ENCODE measurements around the gene RABL6. TPM values are rescaled to one million over a fixed set of nuclear protein-coding genes. Genes with fewer than 3 reads are reported as not detected.

The RABL6 gene
- total RNA-seq, 1 donor from 2014 or later, result 69.4 TPM

DNA sequence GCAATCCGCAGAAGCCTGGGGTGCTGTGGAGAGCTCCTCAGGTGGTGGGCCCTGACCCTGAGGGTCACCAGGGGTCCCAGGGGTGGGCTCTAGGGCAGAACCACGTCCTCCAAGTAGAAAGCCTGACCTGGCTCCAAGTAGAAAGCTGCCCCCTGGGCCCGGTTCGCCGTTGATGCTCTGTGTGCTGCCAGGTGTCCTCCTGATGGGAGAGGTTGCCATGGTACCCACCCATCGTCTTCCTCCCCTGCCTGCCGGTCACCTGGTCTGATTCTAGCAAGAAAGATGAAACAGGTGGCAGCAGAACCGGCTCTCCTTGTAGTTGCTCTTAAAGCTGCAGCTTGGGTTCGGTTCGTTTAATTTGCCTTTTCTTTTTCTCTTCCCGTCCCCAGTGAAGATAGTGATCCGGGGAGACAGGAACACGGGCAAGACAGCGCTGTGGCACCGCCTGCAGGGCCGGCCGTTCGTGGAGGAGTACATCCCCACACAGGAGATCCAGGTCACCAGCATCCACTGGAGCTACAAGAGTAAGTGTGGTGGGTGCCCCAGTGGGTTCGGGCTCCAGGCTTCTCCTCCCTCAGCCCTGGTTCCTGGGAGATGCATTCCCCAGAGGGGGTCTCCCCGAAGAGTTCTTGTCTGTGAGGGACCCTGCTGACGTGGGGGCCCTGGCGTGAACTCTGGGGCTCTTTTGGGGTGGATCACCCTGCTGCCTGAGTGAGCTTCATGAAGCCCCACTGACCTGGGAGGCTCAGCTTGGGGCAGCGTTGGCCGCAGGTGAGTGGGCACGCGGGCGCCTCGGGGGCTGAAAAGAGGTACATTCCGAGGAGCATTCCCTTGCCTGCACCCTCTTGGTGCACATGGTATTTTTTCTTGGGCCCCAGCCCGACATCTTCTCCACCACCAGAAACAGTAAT lies 15.6 kb downstream of the RABL6 start:
- Mint-ChIP-seq H3K9me3 (ENCODE audit: unreplicated experiment) (no peaks in the 10 kb centered on the region), H3K4me1 (ENCODE audit: low read depth, unreplicated experiment) (no peaks in the 10 kb centered on the region), H3K27me3 (ENCODE audit: low read depth, unreplicated experiment) (no peaks in the 10 kb centered on the region), H3K36me3 (ENCODE audit: low read depth, unreplicated experiment) (peaks cover 5% of the 10 kb centered on the region), H3K4me3 (ENCODE audit: unreplicated experiment) (no peak overlapping the region), H3K27ac (ENCODE audit: unreplicated experiment) (no peak overlapping the region)
- no peak overlapping the region for H3K4me2 ChIP-seq (ENCODE audit: low read length)
- H3K9ac ChIP-seq (ENCODE audit: low read length), result no peak overlapping the region
- no peaks in the 10 kb centered on the region for H3K27me3 ChIP-seq (ENCODE audit: insufficient read depth, low read length)
- peaks cover 12% of the 10 kb centered on the region for H3K4me1 ChIP-seq (ENCODE audit: insufficient read depth, low read length)
- H3K36me3 ChIP-seq (ENCODE audit: insufficient read depth, low read length), result peaks cover 4% of the 10 kb centered on the region
- no peak overlapping the region for H3K27ac ChIP-seq (ENCODE audit: low read depth, low read length)
- H2AFZ ChIP-seq (ENCODE audit: low read depth, low read length), result no peak overlapping the region
- DNase-seq (ENCODE audit: low read depth), result no peak
- H3K9me3 ChIP-seq (ENCODE audit: insufficient read depth, low read depth, low read length), result no peaks in the 10 kb centered on the region
- no peak overlapping the region for H3K4me3 ChIP-seq (ENCODE audit: insufficient read depth, low read depth, low read length)
- H4K20me1 ChIP-seq (ENCODE audit: insufficient read depth, low read length), result peaks cover 39% of the 10 kb centered on the region
- FAIRE-seq, result no peak
- peaks cover 40% of the 10 kb centered on the region for H3K79me2 ChIP-seq (ENCODE audit: insufficient read depth, low read length)
- TF ChIP-seq, protein P1, sequence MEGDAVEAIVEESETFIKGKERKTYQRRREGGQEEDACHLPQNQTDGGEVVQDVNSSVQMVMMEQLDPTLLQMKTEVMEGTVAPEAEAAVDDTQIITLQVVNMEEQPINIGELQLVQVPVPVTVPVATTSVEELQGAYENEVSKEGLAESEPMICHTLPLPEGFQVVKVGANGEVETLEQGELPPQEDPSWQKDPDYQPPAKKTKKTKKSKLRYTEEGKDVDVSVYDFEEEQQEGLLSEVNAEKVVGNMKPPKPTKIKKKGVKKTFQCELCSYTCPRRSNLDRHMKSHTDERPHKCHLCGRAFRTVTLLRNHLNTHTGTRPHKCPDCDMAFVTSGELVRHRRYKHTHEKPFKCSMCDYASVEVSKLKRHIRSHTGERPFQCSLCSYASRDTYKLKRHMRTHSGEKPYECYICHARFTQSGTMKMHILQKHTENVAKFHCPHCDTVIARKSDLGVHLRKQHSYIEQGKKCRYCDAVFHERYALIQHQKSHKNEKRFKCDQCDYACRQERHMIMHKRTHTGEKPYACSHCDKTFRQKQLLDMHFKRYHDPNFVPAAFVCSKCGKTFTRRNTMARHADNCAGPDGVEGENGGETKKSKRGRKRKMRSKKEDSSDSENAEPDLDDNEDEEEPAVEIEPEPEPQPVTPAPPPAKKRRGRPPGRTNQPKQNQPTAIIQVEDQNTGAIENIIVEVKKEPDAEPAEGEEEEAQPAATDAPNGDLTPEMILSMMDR (IDR thresholded peaks at IDR 0.05; ENCODE audit: insufficient read depth, low read depth, low read length), result no peak
- TF ChIP-seq EZH2 (IDR thresholded peaks at IDR 0.05; ENCODE audit: insufficient read depth, low read length), result no peak

DNA sequence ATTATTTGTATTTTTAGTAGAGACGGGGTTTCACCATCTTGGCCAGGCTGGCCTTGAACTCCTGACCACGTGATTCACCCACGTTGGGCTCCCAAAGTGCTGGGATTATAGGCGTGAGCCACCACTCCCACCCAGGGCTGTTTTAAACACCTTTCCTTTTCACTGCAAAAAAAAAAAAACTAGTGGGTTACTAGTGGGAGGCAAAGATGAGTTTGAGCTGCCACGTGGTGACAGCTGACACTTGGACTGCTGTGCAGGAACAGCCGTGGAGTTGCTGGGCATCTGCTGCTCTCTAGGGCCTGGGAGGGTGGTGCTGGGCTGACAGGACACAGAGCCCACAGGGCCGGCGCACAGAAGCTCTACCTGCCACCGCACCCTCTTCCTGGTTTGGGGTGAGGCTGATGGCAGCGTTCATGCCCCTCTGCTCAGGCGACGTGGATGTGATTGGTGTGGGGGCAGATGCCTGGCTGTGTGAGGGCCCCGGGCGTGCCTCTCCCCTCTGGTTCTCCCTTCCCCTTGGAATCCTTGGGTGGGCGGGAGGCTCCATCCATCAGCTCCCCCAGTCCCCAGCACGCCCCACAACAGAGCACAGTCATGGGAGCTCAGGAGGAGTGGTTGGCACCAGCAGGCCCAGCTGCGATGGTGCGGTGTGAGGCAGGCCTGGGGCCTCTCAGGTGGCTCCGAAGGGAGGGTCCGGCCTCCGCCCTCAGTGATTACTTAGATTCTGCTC lies 16.9 kb downstream of the RABL6 start:
- Histone ChIP-seq H4K20me1 (ENCODE audit: insufficient read depth, low read length) (peaks cover 34% of the 10 kb centered on the region), H3K79me2 (ENCODE audit: insufficient read depth, low read length) (peaks cover 34% of the 10 kb centered on the region), H3K27ac (ENCODE audit: low read depth, low read length) (no peak overlapping the region), H3K9ac (ENCODE audit: low read length) (no peak overlapping the region), H2AFZ (ENCODE audit: low read depth, low read length) (no peak overlapping the region), H3K4me2 (ENCODE audit: low read length) (no peak overlapping the region), H3K4me3 (ENCODE audit: insufficient read depth, low read depth, low read length) (no peak overlapping the region), H3K4me1 (ENCODE audit: insufficient read depth, low read length) (peaks cover 12% of the 10 kb centered on the region), H3K9me3 (ENCODE audit: insufficient read depth, low read depth, low read length) (no peaks in the 10 kb centered on the region), H3K27me3 (ENCODE audit: insufficient read depth, low read length) (no peaks in the 10 kb centered on the region), H3K36me3 (ENCODE audit: insufficient read depth, low read length) (peaks cover 4% of the 10 kb centered on the region)
- no peak overlapping the region for H3K4me3 Mint-ChIP-seq (ENCODE audit: unreplicated experiment)
- no peaks in the 10 kb centered on the region for H3K4me1 Mint-ChIP-seq (ENCODE audit: low read depth, unreplicated experiment)
- H3K9me3 Mint-ChIP-seq (ENCODE audit: unreplicated experiment), result no peaks in the 10 kb centered on the region
- no peak for TF ChIP-seq EZH2 (IDR thresholded peaks at IDR 0.05; ENCODE audit: insufficient read depth, low read length)
- TF ChIP-seq, protein P1 (IDR thresholded peaks at IDR 0.05; ENCODE audit: insufficient read depth, low read depth, low read length), result no peak
- DNase-seq (ENCODE audit: low read depth) (no peak), FAIRE-seq (no peak)
- no peak overlapping the region for H3K27ac Mint-ChIP-seq (ENCODE audit: unreplicated experiment)
- peaks cover 6% of the 10 kb centered on the region for H3K36me3 Mint-ChIP-seq (ENCODE audit: low read depth, unreplicated experiment)
- H3K27me3 Mint-ChIP-seq (ENCODE audit: low read depth, unreplicated experiment), result no peaks in the 10 kb centered on the region
